ENCODE measurements around the gene GPS2.
"Not testable (repeated sequence)": the region's sequence is repeated elsewhere in the genome, so short reads cannot be mapped to it uniquely, and the experiment has no call there.

Gene GPS2

DNA sequence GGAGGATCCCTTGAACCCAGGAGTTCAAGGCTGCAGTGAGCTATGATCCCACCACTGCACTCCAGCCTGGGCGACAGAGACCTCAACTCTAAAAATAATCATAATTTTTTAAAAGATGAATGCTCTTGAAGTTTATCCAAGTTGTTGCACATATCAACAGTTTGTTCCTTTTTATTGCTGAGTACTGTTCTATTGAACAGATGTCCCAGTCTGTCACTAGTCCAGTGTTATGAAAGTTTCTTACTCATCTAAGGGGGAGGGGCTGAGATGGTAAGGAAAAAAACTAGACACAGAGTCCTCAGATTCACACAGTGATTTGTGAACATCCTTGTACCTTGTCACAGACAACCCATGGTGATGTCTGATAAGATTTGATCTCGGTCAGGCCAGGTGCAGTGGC is 25.0 kb upstream of the GPS2 start:
- H3K4me1 ChIP-seq (ENCODE audit: control insufficient read depth, insufficient read depth, low read length) = no peaks in the 10 kb centered on the region
- TF ChIP-seq, protein P1, sequence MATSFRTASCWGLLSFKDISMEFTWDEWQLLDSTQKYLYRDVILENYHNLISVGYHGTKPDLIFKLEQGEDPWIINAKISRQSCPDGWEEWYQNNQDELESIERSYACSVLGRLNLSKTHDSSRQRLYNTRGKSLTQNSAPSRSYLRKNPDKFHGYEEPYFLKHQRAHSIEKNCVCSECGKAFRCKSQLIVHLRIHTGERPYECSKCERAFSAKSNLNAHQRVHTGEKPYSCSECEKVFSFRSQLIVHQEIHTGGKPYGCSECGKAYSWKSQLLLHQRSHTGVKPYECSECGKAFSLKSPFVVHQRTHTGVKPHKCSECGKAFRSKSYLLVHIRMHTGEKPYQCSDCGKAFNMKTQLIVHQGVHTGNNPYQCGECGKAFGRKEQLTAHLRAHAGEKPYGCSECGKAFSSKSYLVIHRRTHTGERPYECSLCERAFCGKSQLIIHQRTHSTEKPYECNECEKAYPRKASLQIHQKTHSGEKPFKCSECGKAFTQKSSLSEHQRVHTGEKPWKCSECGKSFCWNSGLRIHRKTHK (tag by site-specific recombination; IDR thresholded peaks at IDR 0.05) = no peak
- TF ChIP-seq, protein P2, sequence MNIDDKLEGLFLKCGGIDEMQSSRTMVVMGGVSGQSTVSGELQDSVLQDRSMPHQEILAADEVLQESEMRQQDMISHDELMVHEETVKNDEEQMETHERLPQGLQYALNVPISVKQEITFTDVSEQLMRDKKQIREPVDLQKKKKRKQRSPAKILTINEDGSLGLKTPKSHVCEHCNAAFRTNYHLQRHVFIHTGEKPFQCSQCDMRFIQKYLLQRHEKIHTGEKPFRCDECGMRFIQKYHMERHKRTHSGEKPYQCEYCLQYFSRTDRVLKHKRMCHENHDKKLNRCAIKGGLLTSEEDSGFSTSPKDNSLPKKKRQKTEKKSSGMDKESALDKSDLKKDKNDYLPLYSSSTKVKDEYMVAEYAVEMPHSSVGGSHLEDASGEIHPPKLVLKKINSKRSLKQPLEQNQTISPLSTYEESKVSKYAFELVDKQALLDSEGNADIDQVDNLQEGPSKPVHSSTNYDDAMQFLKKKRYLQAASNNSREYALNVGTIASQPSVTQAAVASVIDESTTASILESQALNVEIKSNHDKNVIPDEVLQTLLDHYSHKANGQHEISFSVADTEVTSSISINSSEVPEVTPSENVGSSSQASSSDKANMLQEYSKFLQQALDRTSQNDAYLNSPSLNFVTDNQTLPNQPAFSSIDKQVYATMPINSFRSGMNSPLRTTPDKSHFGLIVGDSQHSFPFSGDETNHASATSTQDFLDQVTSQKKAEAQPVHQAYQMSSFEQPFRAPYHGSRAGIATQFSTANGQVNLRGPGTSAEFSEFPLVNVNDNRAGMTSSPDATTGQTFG (tag by site-specific recombination; IDR thresholded peaks at IDR 0.05; ENCODE audit: borderline replicate concordance) = no peak
- no peak for TF ChIP-seq ZFHX2 (tag by site-specific recombination; conservative IDR thresholded peaks at IDR 0.05)
- peak; percentile 80 for TF ChIP-seq SCRT2 (tag by site-specific recombination; IDR thresholded peaks at IDR 0.05)
- H3K4me3 ChIP-seq (ENCODE audit: low read depth, low read length) = no peak overlapping the region
- no peak overlapping the region for H3K27ac ChIP-seq (ENCODE audit: extremely low read depth, low read depth, low read length)
- ChIA-PET CTCF (interaction anchor here (0.7 kb wide), 1 partner anchor 437 kb away, joined by 3 read pairs; no protein-coding TSS in a partner anchor), POLR2A (interaction anchor here (0.6 kb wide), 1 partner anchor 11 kb away, joined by 4 read pairs; no protein-coding TSS in a partner anchor)
- H3K9me3 ChIP-seq (ENCODE audit: control insufficient read depth, insufficient read depth, low read depth, low read length) = no peaks in the 10 kb centered on the region
- no peaks in the 10 kb centered on the region for H3K36me3 ChIP-seq (ENCODE audit: control insufficient read depth in 2 of 2, insufficient read depth in 1 of 2, low read length in 2 of 2)

DNA sequence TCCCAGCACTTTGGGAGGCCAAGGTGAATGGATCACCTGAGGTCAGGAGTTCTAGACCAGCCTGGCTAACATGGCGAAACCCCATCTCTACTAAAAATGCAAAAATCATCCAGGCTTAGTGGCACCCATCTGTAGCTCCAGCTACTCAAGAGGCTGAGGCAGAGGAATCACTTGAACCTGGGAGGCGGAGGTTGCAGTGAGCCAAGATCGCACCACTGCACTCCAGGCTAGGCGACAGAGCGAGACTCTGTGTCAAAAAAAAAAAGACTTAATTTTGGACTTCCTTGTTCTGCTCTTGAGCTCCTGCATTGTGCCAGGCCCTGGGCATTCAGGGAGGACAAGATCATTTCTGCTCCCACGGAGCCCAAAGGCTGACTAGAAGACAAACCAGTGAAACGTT is 22.4 kb upstream of the GPS2 start:
- not testable (repeated sequence) for H3K4me3 ChIP-seq (ENCODE audit: low read depth, low read length); H3K4me1 ChIP-seq (ENCODE audit: control insufficient read depth, insufficient read depth, low read length); H3K27ac ChIP-seq (ENCODE audit: extremely low read depth, low read depth, low read length); H3K36me3 ChIP-seq (ENCODE audit: control insufficient read depth in 2 of 2, insufficient read depth in 1 of 2, low read length in 2 of 2); H3K9me3 ChIP-seq (ENCODE audit: control insufficient read depth, insufficient read depth, low read depth, low read length)
- ChIA-PET CTCF (interaction anchor here (0.7 to 1.8 kb wide), 4 partner anchors 8 to 653 kb away, joined by 4 to 10 read pairs (median 6); no protein-coding TSS in a partner anchor), POLR2A (interaction anchor here (0.8 kb wide), 1 partner anchor 18 kb away, joined by 3 read pairs; no protein-coding TSS in a partner anchor)

DNA sequence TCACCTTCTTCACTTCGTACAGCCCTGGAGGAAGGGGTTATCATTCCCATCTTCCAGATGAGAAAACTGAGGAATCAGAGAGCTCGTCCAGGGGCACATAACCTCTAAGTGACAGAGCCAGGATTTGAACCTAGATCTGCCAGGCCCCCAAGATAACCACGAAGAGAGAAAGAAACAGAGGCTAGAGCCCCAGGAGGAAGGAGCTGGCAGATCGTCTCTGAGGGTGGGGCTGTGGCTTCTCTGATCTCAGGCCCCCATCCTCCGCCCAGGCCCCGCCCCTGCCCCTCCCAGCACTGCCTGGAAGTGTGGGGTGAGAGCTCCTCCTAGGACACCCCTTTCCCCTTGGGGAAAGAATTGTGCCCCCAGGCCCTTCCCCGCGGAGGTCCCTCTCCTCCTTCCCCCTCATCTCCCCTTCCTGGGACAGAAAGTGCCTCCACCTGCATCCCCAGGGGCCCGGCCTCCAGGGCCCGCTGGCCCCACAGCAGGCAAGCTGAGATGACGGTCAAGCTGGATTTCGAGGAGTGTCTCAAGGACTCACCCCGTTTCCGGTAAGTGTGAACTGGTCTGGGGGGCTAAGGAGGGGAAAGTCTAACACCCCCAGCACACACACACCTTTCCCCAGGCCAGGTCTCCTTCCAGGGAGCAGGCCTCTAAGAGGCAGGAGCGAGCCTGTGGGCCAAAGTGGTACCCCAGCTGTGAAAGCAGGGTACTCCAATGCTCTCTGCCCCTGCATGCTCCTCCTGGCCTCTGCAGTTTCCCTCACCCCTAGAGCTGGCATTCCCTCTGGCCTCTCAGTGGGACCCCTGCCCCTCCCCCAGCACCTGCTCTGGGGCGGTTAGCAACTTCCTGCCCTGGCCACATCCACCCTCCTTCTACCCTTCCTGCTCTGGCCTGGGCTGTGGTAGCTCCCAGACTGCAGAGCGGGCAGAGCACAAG is 21.3 kb upstream of the GPS2 start, which contains the start of gene ACAP1:
ACAP1 (plus strand) TSS at position 290 of the 936 bp plus-strand sequence; CDS start at position 496, 206 bp downstream.
- ChIA-PET CTCF (interaction anchor here (0.5 to 1.9 kb wide), 10 partner anchors 9 to 344 kb away, joined by 3 to 10 read pairs (median 4); no protein-coding TSS in a partner anchor), POLR2A (interaction anchor here (0.8 to 1.1 kb wide), 2 partner anchors 17 to 26 kb away, joined by 3 read pairs; no protein-coding TSS in a partner anchor)
- Histone ChIP-seq H3K9me3 (ENCODE audit: control insufficient read depth, insufficient read depth, low read depth, low read length) (no peaks in the 10 kb centered on the region), H3K36me3 (ENCODE audit: control insufficient read depth in 2 of 2, insufficient read depth in 1 of 2, low read length in 2 of 2) (no peaks in the 10 kb centered on the region), H3K27ac (ENCODE audit: extremely low read depth, low read depth, low read length) (no peak within 1 kb of the TSS), H3K4me1 (ENCODE audit: control insufficient read depth, insufficient read depth, low read length) (no peaks in the 10 kb centered on the region), H3K4me3 (ENCODE audit: low read depth, low read length) (no peak within 1 kb of the TSS)
- TF ChIP-seq ZBTB17 (tag by site-specific recombination; IDR thresholded peaks at IDR 0.05) (peak; percentile 44), KLF8 (tag by site-specific recombination; IDR thresholded peaks at IDR 0.05) (peak; percentile 71; the same call in 1 of the 2 replicates), KLF1 (tag by site-specific recombination; IDR thresholded peaks at IDR 0.05) (peak; percentile 90), BCL11A (tag by site-specific recombination; IDR thresholded peaks at IDR 0.05; ENCODE audit: low read depth) (no peak), EGR2 (tag by site-specific recombination; IDR thresholded peaks at IDR 0.05; ENCODE audit: low read depth) (no peak), REPIN1 (tag by site-specific recombination; IDR thresholded peaks at IDR 0.05; ENCODE audit: low read depth) (no peak)

DNA sequence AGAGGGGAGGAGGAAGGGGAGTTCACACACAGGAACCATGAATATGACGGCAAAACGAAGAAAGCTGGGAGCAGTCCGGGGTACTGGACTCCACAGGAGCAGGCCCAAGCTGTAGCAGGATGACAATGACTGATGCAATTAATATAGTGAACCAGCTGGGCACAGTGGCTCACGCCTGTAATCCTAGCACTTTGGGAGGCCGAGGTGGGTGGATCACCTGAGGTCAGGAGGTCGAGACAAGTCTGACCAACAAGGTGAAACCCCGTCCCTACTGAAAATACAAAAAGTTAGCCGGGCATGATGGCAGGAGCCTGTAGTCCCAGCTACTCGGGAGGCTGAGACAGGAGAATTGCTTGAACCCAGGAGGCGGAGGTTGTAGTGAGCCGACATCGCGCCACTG is 20.6 kb upstream of the GPS2 start:
- POLR2A ChIA-PET = interaction anchor here (1.1 kb wide), 1 partner anchor 25 kb away, joined by 3 read pairs; no protein-coding TSS in a partner anchor
- not testable (repeated sequence) for H3K4me3 ChIP-seq (ENCODE audit: low read depth, low read length); H3K36me3 ChIP-seq (ENCODE audit: control insufficient read depth in 2 of 2, insufficient read depth in 1 of 2, low read length in 2 of 2); H3K9me3 ChIP-seq (ENCODE audit: control insufficient read depth, insufficient read depth, low read depth, low read length); H3K4me1 ChIP-seq (ENCODE audit: control insufficient read depth, insufficient read depth, low read length); H3K27ac ChIP-seq (ENCODE audit: extremely low read depth, low read depth, low read length)
- CTCF ChIA-PET = interaction anchor here (0.5 to 1.9 kb wide), 8 partner anchors 10 to 344 kb away, joined by 3 to 7 read pairs (median 4); no protein-coding TSS in a partner anchor

Data from HEK293 (cell line).